Activated CD4-positive, alpha-beta T cell treated with anti-CD3 and anti-CD28 coated beads for 4 hours (primary cell): ENCODE data around the gene QRFP.

Experiments used
- DNase-seq, 2 donors: peaks; one replicate each; pipeline ENCODE4 v3.0.0-alpha.2; 2020

QRFP gene

GRCh38 chr9:130888146-130888885 is 8.3 kb downstream of the QRFP start:
- DNase-seq, result no peak

- DNase-seq, result no peak
Observed at GRCh38 chr9:130887494-130888144, 9.0 kb downstream of the QRFP start.

- DNase-seq, result no peak
Observed at GRCh38 chr9:130886981-130887380, 9.6 kb downstream of the QRFP start.

DNA sequence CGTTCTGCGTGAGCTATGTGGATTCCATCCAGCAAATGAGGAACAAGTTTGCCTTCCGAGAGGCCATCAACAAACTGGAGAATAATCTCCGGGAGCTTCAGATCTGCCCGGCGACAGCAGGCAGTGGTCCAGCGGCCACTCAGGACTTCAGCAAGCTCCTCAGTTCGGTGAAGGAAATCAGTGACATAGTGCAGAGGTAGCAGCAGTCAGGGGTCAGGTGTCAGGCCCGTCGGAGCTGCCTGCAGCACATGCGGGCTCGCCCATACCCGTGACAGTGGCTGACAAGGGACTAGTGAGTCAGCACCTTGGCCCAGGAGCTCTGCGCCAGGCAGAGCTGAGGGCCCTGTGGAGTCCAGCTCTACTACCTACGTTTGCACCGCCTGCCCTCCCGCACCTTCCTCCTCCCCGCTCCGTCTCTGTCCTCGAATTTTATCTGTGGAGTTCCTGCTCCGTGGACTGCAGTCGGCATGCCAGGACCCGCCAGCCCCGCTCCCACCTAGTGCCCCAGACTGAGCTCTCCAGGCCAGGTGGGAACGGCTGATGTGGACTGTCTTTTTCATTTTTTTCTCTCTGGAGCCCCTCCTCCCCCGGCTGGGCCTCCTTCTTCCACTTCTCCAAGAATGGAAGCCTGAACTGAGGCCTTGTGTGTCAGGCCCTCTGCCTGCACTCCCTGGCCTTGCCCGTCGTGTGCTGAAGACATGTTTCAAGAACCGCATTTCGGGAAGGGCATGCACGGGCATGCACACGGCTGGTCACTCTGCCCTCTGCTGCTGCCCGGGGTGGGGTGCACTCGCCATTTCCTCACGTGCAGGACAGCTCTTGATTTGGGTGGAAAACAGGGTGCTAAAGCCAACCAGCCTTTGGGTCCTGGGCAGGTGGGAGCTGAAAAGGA is 10.9 kb downstream of the QRFP start:
- DNase-seq, result no peak

DNA sequence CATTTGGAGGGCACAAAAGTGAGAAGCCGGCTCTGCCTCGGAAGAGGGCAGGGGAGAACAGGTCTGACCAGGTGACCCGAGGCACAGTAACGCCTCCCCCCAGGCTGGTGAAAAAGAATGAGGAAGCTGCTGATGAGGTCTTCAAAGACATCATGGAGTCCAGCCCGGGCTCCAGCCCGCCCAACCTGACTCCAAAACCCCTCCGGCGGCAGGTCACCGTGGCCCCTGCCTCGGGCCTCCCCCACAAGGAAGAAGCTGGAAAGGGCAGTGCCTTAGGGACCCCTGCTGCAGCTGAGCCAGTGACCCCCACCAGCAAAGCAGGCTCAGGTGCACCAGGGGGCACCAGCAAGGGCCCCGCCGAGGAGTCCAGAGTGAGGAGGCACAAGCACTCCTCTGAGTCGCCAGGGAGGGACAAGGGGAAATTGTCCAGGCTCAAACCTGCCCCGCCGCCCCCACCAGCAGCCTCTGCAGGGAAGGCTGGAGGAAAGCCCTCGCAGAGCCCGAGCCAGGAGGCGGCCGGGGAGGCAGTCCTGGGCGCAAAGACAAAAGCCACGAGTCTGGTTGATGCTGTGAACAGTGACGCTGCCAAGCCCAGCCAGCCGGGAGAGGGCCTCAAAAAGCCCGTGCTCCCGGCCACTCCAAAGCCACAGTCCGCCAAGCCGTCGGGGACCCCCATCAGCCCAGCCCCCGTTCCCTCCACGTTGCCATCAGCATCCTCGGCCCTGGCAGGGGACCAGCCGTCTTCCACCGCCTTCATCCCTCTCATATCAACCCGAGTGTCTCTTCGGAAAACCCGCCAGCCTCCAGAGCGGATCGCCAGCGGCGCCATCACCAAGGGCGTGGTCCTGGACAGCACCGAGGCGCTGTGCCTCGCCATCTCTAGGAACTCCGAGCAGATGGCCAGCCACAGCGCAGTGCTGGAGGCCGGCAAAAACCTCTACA is 11.8 kb downstream of the QRFP start:
- DNase-seq, result no peak

DNA sequence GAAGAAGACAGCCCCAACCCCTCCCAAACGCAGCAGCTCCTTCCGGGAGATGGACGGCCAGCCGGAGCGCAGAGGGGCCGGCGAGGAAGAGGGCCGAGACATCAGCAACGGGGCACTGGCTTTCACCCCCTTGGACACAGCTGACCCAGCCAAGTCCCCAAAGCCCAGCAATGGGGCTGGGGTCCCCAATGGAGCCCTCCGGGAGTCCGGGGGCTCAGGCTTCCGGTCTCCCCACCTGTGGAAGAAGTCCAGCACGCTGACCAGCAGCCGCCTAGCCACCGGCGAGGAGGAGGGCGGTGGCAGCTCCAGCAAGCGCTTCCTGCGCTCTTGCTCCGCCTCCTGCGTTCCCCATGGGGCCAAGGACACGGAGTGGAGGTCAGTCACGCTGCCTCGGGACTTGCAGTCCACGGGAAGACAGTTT is 12.5 kb downstream of the QRFP start:
- DNase-seq, result no peak

GRCh38 chr9:130883479-130883878 is 13.1 kb downstream of the QRFP start:
- no peak for DNase-seq

DNA sequence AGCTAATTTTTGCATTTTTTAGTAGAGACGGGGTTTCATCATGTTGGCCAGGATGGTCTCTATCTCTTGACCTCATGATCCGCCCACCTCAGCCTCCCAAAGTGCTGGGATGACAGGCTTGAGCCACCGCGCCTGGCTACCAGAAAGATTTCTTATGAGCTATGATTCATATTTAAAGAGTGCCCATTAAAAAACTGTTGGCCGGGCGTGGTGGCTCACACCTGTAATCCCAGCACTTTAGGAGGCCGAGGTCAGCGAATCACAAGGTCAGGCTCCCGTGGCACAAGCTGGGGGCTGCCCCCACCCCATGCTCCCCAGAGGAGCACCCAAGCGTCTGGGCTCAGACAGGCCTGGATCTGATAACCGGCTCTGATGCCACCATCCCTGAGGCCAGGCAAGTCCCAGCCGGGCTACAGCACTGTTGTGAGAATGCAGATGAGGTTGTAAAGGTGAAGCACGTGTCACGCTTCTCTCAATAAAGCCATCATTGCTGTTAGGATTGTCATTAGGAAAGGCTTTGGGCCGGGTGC is 13.9 kb downstream of the QRFP start:
- DNase-seq, result no peak

- no peak for DNase-seq
Observed at GRCh38 chr9:130881516-130881915, 15.1 kb downstream of the QRFP start.

GRCh38 chr9:130880599-130881220 is 15.9 kb downstream of the QRFP start:
- no peak for DNase-seq

DNA sequence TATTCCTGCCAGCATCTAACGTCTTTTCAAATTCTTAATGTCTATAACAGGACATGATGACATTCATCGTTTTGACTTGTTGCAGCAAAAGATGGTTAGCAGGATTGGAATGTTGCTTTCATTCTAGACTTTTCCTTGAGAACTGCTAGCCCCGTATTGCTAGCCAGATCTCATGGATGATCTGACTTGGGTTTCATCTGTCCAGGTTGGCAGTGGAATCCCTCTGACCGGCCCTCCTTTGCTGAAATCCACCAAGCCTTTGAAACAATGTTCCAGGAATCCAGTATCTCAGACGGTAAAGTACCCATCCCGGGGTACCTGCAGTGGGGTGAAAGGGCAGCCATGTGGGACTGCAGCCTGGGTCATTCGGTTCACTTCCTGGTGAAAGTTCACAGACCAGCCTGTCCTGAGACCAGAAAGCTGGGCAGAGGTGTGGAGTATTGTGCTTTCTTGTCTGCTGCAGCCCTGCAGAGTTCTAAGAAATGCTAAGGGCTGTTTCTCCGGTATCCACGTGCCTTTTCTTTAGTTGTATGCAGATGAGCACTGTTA is 16.7 kb downstream of the QRFP start:
- no peak for DNase-seq

DNA sequence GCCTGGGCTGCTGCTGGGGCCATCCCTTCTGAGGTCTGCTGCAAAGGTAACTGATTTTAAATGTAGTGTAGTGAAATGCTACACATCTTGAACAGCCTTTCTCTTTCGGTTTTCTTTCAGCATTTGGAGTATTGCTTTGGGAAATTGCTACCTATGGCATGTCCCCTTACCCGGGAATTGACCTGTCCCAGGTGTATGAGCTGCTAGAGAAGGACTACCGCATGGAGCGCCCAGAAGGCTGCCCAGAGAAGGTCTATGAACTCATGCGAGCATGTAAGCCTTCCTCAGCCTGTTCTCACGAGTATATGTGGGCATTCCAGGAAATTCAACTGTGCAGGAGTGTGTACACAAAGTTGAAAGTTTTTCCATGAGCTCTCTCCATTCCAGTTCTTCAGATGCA is 18.3 kb downstream of the QRFP start:
- no peak for DNase-seq

DNA sequence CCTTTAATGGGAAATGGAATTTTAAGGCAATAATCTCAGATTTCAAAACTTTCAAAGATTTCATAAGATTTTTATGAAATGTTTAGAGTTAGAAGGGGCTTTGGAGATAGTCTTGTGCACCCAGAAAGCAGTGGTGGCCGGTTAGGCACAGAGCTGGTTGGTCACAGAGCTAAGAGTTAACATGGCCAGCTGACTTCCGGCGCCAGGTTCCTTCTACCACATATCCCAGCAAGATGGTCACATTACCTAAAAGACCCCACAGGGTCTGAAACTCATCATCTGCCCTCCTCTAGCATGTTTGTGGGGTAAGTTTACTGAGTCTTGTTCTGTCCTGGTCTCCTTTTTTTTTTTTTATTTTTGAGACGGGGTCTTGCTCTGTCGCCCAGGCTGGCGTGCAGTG is 19.3 kb downstream of the QRFP start:
- DNase-seq, result no peak

DNA sequence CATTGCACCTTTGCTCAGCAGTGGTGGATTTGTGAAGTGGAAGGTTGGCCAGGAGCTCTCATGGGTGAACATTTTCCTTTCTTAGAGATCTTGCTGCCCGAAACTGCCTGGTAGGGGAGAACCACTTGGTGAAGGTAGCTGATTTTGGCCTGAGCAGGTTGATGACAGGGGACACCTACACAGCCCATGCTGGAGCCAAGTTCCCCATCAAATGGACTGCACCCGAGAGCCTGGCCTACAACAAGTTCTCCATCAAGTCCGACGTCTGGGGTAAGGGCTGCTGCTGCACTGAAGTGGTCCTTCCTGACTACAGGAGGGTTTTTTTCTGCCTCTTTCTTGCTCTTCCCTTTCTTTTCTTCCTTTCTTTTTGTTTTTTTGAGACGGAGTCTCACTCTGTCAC is 21.8 kb downstream of the QRFP start:
- no peak for DNase-seq

- no peak for DNase-seq
Observed at GRCh38 chr9:130873966-130874365, 22.6 kb downstream of the QRFP start.

DNA sequence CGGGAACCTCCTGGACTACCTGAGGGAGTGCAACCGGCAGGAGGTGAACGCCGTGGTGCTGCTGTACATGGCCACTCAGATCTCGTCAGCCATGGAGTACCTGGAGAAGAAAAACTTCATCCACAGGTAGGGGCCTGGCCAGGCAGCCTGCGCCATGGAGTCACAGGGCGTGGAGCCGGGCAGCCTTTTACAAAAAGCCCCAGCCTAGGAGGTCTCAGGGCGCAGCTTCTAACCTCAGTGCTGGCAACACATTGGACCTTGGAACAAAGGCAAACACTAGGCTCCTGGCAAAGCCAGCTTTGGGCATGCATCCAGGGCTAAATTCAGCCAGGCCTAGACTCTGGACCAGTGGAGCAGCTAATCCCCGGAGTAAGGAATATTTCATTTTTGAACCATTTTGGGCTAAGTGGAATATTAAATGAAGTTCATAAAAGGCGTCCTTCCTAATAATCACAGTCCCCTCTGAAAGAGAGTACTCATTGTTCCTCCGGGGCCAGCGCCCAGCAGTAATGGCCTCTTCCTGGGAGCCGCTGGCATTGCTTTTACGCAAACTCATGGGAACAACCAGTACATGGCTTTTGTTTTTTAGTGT is 23.6 kb downstream of the QRFP start:
- DNase-seq, result no peak

DNA sequence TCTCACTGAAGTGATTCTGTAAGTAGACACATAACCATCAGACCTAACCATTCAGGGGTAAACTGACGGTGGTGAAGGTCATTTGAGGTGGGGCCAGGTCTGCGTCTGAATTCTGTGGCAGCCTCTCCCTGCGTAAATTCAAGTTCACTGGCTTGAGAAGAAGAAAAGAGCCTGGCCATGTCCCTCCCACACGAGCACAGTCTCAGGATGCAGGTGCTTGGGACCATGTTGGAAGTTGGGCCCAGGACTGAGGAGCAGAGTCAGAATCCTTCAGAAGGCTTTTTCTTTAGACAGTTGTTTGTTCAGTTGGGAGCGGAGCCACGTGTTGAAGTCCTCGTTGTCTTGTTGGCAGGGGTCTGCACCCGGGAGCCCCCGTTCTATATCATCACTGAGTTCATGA is 24.1 kb downstream of the QRFP start:
- DNase-seq, result no peak

GRCh38 chr9:130872093-130872492 is 24.5 kb downstream of the QRFP start:
- DNase-seq, result no peak

DNA sequence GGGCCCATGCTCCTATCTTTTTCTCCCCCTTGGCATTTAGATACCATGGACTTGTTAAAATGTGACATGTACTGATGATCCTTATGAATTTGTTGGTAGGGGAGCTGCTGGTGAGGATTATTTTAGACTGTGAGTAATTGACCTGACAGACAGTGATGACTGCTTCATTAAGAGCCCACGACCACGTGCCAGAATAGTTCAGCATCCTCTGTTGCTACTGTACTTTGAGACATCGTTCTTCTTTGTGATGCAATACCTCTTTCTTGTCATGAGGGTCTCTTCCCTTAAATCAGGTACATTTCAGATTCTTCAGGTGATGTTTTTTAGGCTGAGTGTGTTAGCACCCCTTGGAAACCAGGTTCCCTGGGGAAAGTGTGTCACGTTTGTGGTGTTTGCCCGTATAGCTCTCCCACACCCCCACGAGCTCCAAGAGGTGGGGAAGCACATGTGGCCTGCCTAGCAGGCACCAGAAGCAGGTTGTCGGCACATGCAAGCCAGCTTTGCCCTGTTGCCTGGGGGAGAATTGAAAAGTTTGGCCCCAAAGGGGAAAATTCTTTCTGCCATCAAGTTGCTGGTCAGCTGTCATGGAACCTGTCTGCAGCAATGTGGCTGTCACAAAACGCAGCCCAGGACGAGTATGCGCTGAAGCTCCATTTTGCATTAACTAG is 25.1 kb downstream of the QRFP start:
- DNase-seq, result no peak
